Measurements from ENCODE around the gene URM1.
A peak's percentile ranks its signal among the peaks of the same experiment; 100 is the strongest.
"Not testable (repeated sequence)": the region's sequence is repeated elsewhere in the genome, so short reads cannot be mapped to it uniquely, and the experiment has no call there.

URM1 gene

GRCh38 chr9:128412120-128412790, 41.1 kb downstream of the URM1 start:
- DNase-seq (ENCODE audit: low read depth, low spot score), result no peak

DNA sequence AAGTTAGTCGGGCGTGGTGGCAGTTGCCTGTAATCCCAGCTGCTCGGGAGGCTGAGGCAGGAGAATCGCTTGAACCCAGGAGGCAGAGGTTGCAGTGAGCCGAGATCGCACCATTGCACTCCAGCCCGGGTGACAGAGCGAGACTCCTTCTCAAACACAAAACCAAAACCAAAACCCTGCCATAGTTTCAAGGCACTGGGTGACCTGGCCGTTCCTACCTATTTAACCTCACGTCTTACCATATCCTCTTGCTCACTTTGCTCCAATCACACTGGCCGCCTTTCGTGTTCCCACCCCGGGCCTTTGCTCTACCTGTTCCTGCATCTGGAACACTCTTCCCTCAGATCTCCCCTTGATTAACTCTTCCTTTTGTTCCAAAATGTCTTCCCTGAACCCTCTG, 42.6 kb downstream of the URM1 start:
- H3K9me3 ChIP-seq (ENCODE audit: low read depth, low read length); H3K36me3 ChIP-seq (ENCODE audit: insufficient read depth, low read length); H3K9ac ChIP-seq (ENCODE audit: insufficient read length); DNase-seq (ENCODE audit: low read depth, low spot score); H3K4me3 ChIP-seq; H3K27ac ChIP-seq: not testable (repeated sequence)

More at GRCh38 chr9:128412120-128412790, 41.1 kb downstream of the URM1 start:
- no peaks in the 10 kb centered on the region for H3K9me3 ChIP-seq (ENCODE audit: low read depth, low read length)
- H3K27ac ChIP-seq, result no peak overlapping the region
- TF ChIP-seq POLR2AphosphoS5 (IDR thresholded peaks at IDR 0.05; ENCODE audit: borderline replicate concordance, low read depth, low read length), result no peak
- TF ChIP-seq FOXP2 (optimal IDR thresholded peaks at IDR 0.05; ENCODE audit: control extremely low read depth, extremely low read length, insufficient read depth), result peak; percentile 15
- no peak overlapping the region for H3K4me3 ChIP-seq
- H3K36me3 ChIP-seq (ENCODE audit: insufficient read depth, low read length), result no peaks in the 10 kb centered on the region
- no peak overlapping the region for H3K9ac ChIP-seq (ENCODE audit: insufficient read length)

- no peak for TF ChIP-seq POLR2AphosphoS5 (IDR thresholded peaks at IDR 0.05; ENCODE audit: borderline replicate concordance, low read depth, low read length)
- TF ChIP-seq FOXP2 (optimal IDR thresholded peaks at IDR 0.05; ENCODE audit: control extremely low read depth, extremely low read length, insufficient read depth), result no peak
- no peak for TF ChIP-seq EZH2 (IDR thresholded peaks at IDR 0.05)
- no peak overlapping the region for H3K9ac ChIP-seq (ENCODE audit: insufficient read length)
- DNase-seq (ENCODE audit: low read depth, low spot score), result no peak
- no peak overlapping the region for H3K4me3 ChIP-seq
- H3K27ac ChIP-seq, result no peak overlapping the region
- H3K36me3 ChIP-seq (ENCODE audit: insufficient read depth, low read length), result no peaks in the 10 kb centered on the region
- H3K9me3 ChIP-seq (ENCODE audit: low read depth, low read length), result no peaks in the 10 kb centered on the region
Observed at GRCh38 chr9:128414461-128414860, 43.3 kb downstream of the URM1 start.

DNA sequence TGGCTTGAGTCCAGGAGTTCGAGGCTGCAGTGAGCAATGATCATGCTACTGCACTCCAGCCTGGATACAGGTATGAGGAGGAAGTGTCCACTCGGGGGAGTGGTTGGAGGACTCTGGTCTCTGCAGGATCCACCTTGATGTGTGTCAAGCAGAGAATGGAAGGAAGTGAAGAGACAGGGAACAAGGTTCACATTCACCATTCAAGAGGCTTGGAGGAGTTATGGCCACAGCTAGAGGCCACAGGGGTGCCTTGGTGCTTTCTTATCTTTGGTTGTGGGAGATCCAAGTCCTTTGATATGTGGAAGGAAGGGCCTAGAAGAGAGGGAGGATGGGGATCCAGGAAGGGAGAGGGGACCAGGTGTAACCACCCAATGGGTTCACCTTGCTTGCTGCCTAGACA, 44.1 kb downstream of the URM1 start:
- no peak for TF ChIP-seq EZH2 (IDR thresholded peaks at IDR 0.05)
- no peak for TF ChIP-seq POLR2AphosphoS5 (IDR thresholded peaks at IDR 0.05; ENCODE audit: borderline replicate concordance, low read depth, low read length)
- no peak for TF ChIP-seq FOXP2 (optimal IDR thresholded peaks at IDR 0.05; ENCODE audit: control extremely low read depth, extremely low read length, insufficient read depth)
- Histone ChIP-seq H3K4me3 (no peak overlapping the region), H3K36me3 (ENCODE audit: insufficient read depth, low read length) (no peaks in the 10 kb centered on the region), H3K27ac (no peak overlapping the region), H3K9me3 (ENCODE audit: low read depth, low read length) (no peaks in the 10 kb centered on the region), H3K9ac (ENCODE audit: insufficient read length) (no peak overlapping the region)
- no peak for DNase-seq (ENCODE audit: low read depth, low spot score)

DNA sequence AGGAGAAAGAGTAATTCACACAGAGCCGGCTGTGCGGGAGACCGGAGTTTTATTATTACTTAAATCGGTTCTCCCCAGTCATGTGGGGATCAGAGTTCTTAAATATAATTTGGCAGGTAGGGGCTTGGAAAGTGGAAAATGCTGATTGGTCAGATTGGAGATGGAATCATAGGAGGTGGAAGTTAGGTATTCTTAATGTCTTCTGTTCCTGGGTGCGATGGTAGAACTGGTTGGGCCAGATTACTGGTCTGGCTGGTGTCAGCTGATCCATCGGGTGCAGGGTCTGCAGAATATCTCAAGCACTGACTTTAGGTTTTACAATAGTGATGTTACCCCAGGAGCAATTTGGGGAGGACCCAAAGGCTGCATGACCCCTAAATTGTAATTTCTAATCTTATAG, 44.8 kb downstream of the URM1 start:
- H3K9ac ChIP-seq (ENCODE audit: insufficient read length), result no peak overlapping the region
- peak overlapping the region; percentile 50 for H3K4me3 ChIP-seq
- TF ChIP-seq POLR2AphosphoS5 (IDR thresholded peaks at IDR 0.05; ENCODE audit: borderline replicate concordance, low read depth, low read length) (no peak), EZH2 (IDR thresholded peaks at IDR 0.05) (no peak), FOXP2 (optimal IDR thresholded peaks at IDR 0.05; ENCODE audit: control extremely low read depth, extremely low read length, insufficient read depth) (no peak)
- peak overlapping the region; percentile 61 for H3K27ac ChIP-seq
- no peaks in the 10 kb centered on the region for H3K36me3 ChIP-seq (ENCODE audit: insufficient read depth, low read length)
- H3K9me3 ChIP-seq (ENCODE audit: low read depth, low read length), result no peaks in the 10 kb centered on the region
- no peak for DNase-seq (ENCODE audit: low read depth, low spot score)

DNA sequence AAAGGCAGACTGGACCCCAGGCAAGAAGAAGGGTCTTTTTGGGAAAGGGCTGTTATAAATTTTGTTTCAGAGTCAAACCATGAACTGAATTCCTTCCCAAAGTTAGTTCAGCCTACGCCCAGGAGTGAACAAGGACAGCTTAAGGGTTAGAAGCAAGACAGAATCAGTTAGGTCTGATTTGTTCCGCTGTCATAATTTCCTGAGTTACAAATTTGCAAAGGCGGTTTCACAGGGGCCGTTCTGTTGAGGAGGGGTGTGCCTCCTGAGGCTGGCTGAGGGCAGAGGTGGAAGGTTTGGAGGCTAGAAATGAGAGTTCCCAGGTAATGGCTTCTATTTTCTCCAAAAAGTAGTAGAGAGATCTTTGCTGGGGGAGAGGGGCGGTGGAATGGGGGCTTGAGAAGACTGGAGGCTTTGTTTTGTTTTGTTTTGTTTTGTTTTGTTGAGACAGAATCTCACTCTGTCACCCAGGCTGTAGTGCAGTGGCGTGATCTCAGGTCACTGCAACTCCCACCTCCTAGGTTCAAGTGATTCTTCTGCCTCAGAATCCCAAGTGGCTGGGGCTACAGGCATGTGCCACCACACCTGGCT, 45.4 kb downstream of the URM1 start:
- Histone ChIP-seq H3K36me3 (ENCODE audit: insufficient read depth, low read length) (no peaks in the 10 kb centered on the region), H3K9ac (ENCODE audit: insufficient read length) (no peak overlapping the region), H3K4me3 (peak overlapping the region; percentile 50), H3K27ac (peak overlapping the region; percentile 61), H3K9me3 (ENCODE audit: low read depth, low read length) (no peaks in the 10 kb centered on the region)
- DNase-seq (ENCODE audit: low read depth, low spot score), result no peak
- TF ChIP-seq EZH2 (IDR thresholded peaks at IDR 0.05), result no peak
- TF ChIP-seq POLR2AphosphoS5 (IDR thresholded peaks at IDR 0.05; ENCODE audit: borderline replicate concordance, low read depth, low read length), result no peak
- TF ChIP-seq FOXP2 (optimal IDR thresholded peaks at IDR 0.05; ENCODE audit: control extremely low read depth, extremely low read length, insufficient read depth), result no peak

GRCh38 chr9:128419061-128419925, 48.1 kb downstream of the URM1 start:
- DNase-seq (ENCODE audit: low read depth, low spot score), result peak; percentile 51
- peak overlapping the region; percentile 51 for H3K9ac ChIP-seq (ENCODE audit: insufficient read length)
- peak overlapping the region; percentile 66 for H3K4me3 ChIP-seq
- H3K9me3 ChIP-seq (ENCODE audit: low read depth, low read length), result no peaks in the 10 kb centered on the region
- H3K36me3 ChIP-seq (ENCODE audit: insufficient read depth, low read length), result no peaks in the 10 kb centered on the region
- TF ChIP-seq POLR2AphosphoS5 (IDR thresholded peaks at IDR 0.05; ENCODE audit: borderline replicate concordance, low read depth, low read length) (peak; percentile 47; the same call in 1 of the 2 replicates), FOXP2 (optimal IDR thresholded peaks at IDR 0.05; ENCODE audit: control extremely low read depth, extremely low read length, insufficient read depth) (no peak)
- H3K27ac ChIP-seq, result peak overlapping the region; percentile 60; the same call in 1 of the 2 replicates

- Histone ChIP-seq H3K4me3 (peak overlapping the region; percentile 76), H3K9ac (ENCODE audit: insufficient read length) (no peak overlapping the region), H3K9me3 (ENCODE audit: low read depth, low read length) (no peaks in the 10 kb centered on the region), H3K27ac (no peak overlapping the region), H3K36me3 (ENCODE audit: insufficient read depth, low read length) (no peaks in the 10 kb centered on the region)
- TF ChIP-seq EZH2 (IDR thresholded peaks at IDR 0.05) (no peak), FOXP2 (optimal IDR thresholded peaks at IDR 0.05; ENCODE audit: control extremely low read depth, extremely low read length, insufficient read depth) (no peak), POLR2AphosphoS5 (IDR thresholded peaks at IDR 0.05; ENCODE audit: borderline replicate concordance, low read depth, low read length) (no peak)
- no peak for DNase-seq (ENCODE audit: low read depth, low spot score)
Observed at GRCh38 chr9:128420060-128420650, 49.0 kb downstream of the URM1 start.

Measured in SK-N-MC (cell line).